ENCODE measurements around the gene LECT2. TPM values are rescaled to one million over a fixed set of nuclear protein-coding genes. Genes with fewer than 3 reads are reported as not detected.

The LECT2 gene
- total RNA-seq, 3 donors from 2014 or later, result not detected

GRCh38 chr5:135951257-135951656 is 3.5 kb downstream of the LECT2 start:
- TF ChIP-seq, protein P1, sequence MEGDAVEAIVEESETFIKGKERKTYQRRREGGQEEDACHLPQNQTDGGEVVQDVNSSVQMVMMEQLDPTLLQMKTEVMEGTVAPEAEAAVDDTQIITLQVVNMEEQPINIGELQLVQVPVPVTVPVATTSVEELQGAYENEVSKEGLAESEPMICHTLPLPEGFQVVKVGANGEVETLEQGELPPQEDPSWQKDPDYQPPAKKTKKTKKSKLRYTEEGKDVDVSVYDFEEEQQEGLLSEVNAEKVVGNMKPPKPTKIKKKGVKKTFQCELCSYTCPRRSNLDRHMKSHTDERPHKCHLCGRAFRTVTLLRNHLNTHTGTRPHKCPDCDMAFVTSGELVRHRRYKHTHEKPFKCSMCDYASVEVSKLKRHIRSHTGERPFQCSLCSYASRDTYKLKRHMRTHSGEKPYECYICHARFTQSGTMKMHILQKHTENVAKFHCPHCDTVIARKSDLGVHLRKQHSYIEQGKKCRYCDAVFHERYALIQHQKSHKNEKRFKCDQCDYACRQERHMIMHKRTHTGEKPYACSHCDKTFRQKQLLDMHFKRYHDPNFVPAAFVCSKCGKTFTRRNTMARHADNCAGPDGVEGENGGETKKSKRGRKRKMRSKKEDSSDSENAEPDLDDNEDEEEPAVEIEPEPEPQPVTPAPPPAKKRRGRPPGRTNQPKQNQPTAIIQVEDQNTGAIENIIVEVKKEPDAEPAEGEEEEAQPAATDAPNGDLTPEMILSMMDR (IDR thresholded peaks at IDR 0.05), result no peak
- ATAC-seq (no peak), DNase-seq (no peak)
- intact Hi-C loops (cut with DNase I, micrococcal nuclease), result no loop called here
- H3K9me3 ChIP-seq, result no peaks in the 10 kb centered on the region
- H3K4me3 ChIP-seq, result no peak overlapping the region
- H3K4me1 ChIP-seq (ENCODE audit: low read depth), result no peaks in the 10 kb centered on the region
- H3K36me3 ChIP-seq (ENCODE audit: low read depth), result no peaks in the 10 kb centered on the region

DNA sequence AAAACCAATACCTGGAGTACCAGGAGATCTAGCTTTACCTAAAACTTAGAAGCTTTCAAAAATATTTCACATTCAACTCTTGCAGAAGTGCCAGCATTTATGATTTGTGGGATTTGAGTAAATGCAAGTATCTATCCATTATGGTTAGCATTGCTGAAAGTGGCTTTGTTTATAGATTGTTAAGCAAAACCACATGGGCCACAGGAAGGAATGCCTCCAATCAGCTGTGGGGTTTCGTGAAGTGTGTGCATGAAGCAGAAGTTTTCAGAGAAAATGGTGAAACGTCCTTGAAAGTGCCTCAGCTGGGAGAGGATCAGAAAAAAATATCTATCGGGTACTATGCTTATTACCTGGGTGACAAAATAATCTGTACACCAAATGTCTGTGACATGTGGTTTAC is 4.2 kb downstream of the LECT2 start:
- H3K4me1 ChIP-seq (ENCODE audit: low read depth), result no peaks in the 10 kb centered on the region
- H3K36me3 ChIP-seq (ENCODE audit: low read depth), result no peaks in the 10 kb centered on the region
- DNase-seq (no peak), ATAC-seq (no peak)
- TF ChIP-seq, protein P1 (IDR thresholded peaks at IDR 0.05), result no peak
- H3K9me3 ChIP-seq, result no peaks in the 10 kb centered on the region
- intact Hi-C loops (cut with DNase I, micrococcal nuclease), result no loop called here
- no peak overlapping the region for H3K4me3 ChIP-seq

DNA sequence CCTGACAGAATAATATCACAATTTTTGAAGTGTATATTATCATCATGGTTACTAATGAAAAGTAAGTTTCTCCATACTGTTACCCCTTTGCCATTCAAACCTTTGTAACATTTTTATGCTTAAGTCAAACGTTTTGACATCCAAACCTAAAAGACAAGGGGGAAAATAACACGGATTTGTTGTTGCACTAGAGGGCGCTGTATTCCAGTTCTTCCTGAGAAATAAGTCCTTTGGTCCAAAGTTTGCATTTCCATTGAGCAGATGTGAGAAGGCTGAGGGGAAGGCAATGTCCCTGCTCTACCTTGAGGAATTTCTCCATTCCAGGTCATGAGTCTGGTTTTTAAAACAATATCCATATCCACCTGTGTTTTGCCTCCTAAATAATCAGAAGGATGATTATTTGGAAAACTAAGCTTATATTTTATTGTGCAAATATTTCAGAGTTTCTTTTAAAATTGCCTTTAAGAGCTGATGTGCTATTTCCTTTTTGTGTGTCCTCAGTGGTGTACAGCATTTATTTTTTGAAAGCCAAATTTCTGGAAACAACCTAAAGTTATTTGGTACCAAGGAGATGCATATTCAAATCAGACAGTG is 9.7 kb downstream of the LECT2 start:
- H3K4me1 ChIP-seq (ENCODE audit: low read depth), result no peaks in the 10 kb centered on the region
- no peaks in the 10 kb centered on the region for H3K9me3 ChIP-seq
- intact Hi-C loops (cut with DNase I, micrococcal nuclease), result loop anchor here (5.0 to 10.0 kb wide), 5 partner anchors 117 to 267 kb away; no protein-coding TSS in a partner anchor
- ATAC-seq, result peak; percentile 59
- no peak overlapping the region for H3K4me3 ChIP-seq
- peak in 1 of 3 donors; percentile 84 for DNase-seq
- no peaks in the 10 kb centered on the region for H3K36me3 ChIP-seq (ENCODE audit: low read depth)
- TF ChIP-seq, protein P1 (IDR thresholded peaks at IDR 0.05), result peak; percentile 50

GRCh38 chr5:135944564-135944963 is 10.2 kb downstream of the LECT2 start:
- intact Hi-C loops (cut with DNase I, micrococcal nuclease), result loop anchor here in 1 of 2 donors (10.0 kb wide), 2 partner anchors 120 to 230 kb away; no protein-coding TSS in a partner anchor
- ATAC-seq (no peak), DNase-seq (no peak)
- Histone ChIP-seq H3K4me1 (ENCODE audit: low read depth) (no peaks in the 10 kb centered on the region), H3K4me3 (no peak overlapping the region), H3K36me3 (ENCODE audit: low read depth) (no peaks in the 10 kb centered on the region), H3K9me3 (no peaks in the 10 kb centered on the region)
- TF ChIP-seq, protein P1 (IDR thresholded peaks at IDR 0.05), result no peak

DNA sequence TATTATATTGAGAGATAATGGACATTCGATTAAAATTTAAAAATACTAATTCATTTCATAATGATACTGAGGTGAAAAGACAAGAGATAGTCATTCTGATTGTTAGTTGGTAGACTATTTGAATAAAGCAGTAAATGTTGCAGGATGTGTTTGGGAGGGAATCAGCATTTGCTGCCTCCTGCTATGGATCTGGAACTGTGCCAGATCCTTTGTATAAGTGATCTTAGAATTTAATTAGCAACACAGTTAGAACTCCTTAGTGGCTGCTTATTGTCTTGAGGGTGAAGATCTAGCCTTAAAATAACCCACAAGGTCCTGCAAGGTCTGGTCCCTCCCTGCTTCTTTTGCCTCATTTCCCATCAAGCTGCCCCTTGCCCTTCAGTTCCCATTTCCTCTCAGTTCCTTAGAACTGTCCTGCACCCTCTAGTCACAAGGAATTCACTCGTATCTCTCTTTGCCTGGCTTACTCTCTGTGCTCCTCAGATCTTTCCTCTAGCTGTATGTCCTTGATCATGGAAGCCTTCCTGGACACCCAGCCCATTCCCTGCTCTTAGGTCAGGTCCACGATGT is 12.5 kb downstream of the LECT2 start:
- no peak for DNase-seq
- H3K36me3 ChIP-seq (ENCODE audit: low read depth), result no peaks in the 10 kb centered on the region
- intact Hi-C loops (cut with DNase I, micrococcal nuclease), result loop anchor here in 1 of 2 donors (10.0 kb wide), 2 partner anchors 123 to 233 kb away; no protein-coding TSS in a partner anchor
- TF ChIP-seq, protein P1 (IDR thresholded peaks at IDR 0.05), result no peak
- H3K4me3 ChIP-seq, result no peak overlapping the region
- H3K9me3 ChIP-seq, result no peaks in the 10 kb centered on the region
- H3K4me1 ChIP-seq (ENCODE audit: low read depth), result no peaks in the 10 kb centered on the region
- ATAC-seq, result no peak
